ENCODE measurements around the gene ERBB2. TPM values are rescaled to one million over a fixed set of nuclear protein-coding genes. Genes with fewer than 3 reads are reported as not detected.
"Not testable (repeated sequence)": the region's sequence is repeated elsewhere in the genome, so short reads cannot be mapped to it uniquely, and the experiment has no call there.

ERBB2 gene
- total RNA-seq, 2 experiments from 2014 or later = 6.4 to 6.6 TPM

GRCh38 chr17:39696731-39697130 is 3.1 kb upstream of the ERBB2 start:
- Mint-ChIP-seq H3K4me1 (peaks cover 8% of the 10 kb centered on the region), H3K27ac (no peak overlapping the region), H3K36me3 (peaks cover 6% of the 10 kb centered on the region), H3K9me3 (no peaks in the 10 kb centered on the region), H3K4me3 (no peak overlapping the region), H3K27me3 (peaks cover 35% of the 10 kb centered on the region)
- no peak for ATAC-seq (ENCODE audit: low read depth)
- POLR2A ChIA-PET = interaction anchor here (1.3 kb wide), 1 partner anchor 10 kb away, joined by 3 read pairs; no protein-coding TSS in a partner anchor
- DNase-seq = no peak

DNA sequence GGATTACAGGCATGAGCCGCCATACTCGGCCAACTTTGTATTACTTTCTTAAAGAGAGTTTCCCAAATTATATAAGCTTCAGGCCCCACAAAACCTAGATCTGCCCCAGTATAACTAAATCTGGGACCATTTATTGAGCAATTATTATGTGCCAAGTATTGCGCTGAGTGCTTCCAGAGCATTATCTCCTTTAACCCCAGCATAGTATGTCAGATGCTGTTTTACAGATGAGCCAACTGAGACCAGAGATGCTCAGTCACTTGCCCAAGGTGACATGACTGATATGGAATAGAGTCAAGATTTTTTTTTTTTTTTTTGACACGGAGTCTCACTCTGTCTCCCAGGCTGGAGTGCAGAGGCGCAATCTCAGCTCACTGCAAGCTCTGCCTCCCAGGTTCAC is 1.9 kb upstream of the ERBB2 start:
- Mint-ChIP-seq H3K27me3 (peaks cover 44% of the 10 kb centered on the region), H3K27ac (no peak overlapping the region), H3K4me3 (no peak overlapping the region), H3K36me3 (peaks cover 6% of the 10 kb centered on the region), H3K9me3 (no peaks in the 10 kb centered on the region), H3K4me1 (peaks cover 8% of the 10 kb centered on the region)
- no peak for DNase-seq
- POLR2A ChIA-PET = no interaction called here
- no peak for ATAC-seq (ENCODE audit: low read depth)

GRCh38 chr17:39699157-39699817 is 577 bp upstream of the ERBB2 start:
- DNase-seq; H3K4me1 Mint-ChIP-seq; H3K9me3 Mint-ChIP-seq; H3K36me3 Mint-ChIP-seq; H3K27ac Mint-ChIP-seq; ATAC-seq (ENCODE audit: low read depth): not testable (repeated sequence)
- peaks cover 44% of the 10 kb centered on the region for H3K27me3 Mint-ChIP-seq
- POLR2A ChIA-PET = interaction anchor here (1.1 kb wide), 1 partner anchor 11 kb away, joined by 3 read pairs; the partner anchor contains the start of gene PGAP3
- H3K4me3 Mint-ChIP-seq = peak overlapping the region; percentile 61

GRCh38 chr17:39700148-39700987 is 504 bp downstream of the ERBB2 start:
- DNase-seq = no peak
- POLR2A ChIA-PET = interaction anchor here (1.1 to 1.3 kb wide), 2 partner anchors 13 to 16 kb away, joined by 3 read pairs; partner anchors contain the start of gene PGAP3
- Mint-ChIP-seq H3K4me1 (peaks cover 8% of the 10 kb centered on the region), H3K27me3 (peaks cover 44% of the 10 kb centered on the region), H3K27ac (no peak overlapping the region), H3K36me3 (peaks cover 4% of the 10 kb centered on the region), H3K9me3 (no peaks in the 10 kb centered on the region), H3K4me3 (no peak overlapping the region)
- ATAC-seq (ENCODE audit: low read depth) = no peak

GRCh38 chr17:39701012-39701783 is 1.3 kb downstream of the ERBB2 start:
- Mint-ChIP-seq H3K27ac (no peak overlapping the region), H3K9me3 (no peaks in the 10 kb centered on the region), H3K27me3 (peaks cover 44% of the 10 kb centered on the region), H3K4me3 (peak overlapping the region; percentile 30), H3K4me1 (peaks cover 8% of the 10 kb centered on the region), H3K36me3 (peaks cover 4% of the 10 kb centered on the region)
- ATAC-seq (ENCODE audit: low read depth) (no peak), DNase-seq (no peak)
- POLR2A ChIA-PET = interaction anchor here (1.3 kb wide), 1 partner anchor 17 kb away, joined by 3 read pairs; no protein-coding TSS in a partner anchor

DNA sequence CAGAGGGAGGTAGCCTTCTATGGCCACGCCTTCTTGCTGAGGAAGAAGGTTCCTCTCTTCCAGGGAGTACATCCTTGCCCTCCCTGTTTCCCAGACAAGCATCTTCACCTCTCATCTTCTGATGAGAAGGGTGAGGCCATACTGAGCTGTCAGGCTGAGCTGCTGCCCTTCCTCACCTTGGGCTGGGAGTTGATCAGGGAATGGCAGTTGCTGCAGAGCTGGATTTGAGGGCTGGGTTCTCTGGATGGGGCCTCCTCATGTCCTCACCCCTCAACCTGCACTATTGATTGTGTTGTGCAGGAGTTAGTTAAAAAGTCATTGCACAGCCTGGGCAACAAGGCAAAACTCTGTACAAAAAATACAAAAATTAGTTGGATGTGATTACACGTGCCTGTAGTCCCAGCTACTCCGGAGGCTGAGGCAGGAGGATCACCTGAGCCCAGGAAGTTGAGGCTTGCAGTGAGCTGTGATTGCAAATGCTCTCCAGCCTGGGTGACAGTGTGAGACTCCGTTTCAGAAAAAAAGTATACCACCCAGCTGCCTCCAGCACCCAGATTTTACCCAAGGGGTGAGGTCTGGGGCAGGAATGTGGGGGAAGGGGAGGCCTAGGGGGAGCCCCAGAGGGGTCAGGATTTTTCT is 2.0 kb downstream of the ERBB2 start:
- Mint-ChIP-seq H3K9me3 (no peaks in the 10 kb centered on the region), H3K4me3 (no peak overlapping the region), H3K27me3 (peaks cover 44% of the 10 kb centered on the region), H3K36me3 (peaks cover 4% of the 10 kb centered on the region), H3K4me1 (peaks cover 11% of the 10 kb centered on the region), H3K27ac (no peak overlapping the region)
- ATAC-seq (ENCODE audit: low read depth) (no peak), DNase-seq (no peak)
- POLR2A ChIA-PET = no interaction called here

DNA sequence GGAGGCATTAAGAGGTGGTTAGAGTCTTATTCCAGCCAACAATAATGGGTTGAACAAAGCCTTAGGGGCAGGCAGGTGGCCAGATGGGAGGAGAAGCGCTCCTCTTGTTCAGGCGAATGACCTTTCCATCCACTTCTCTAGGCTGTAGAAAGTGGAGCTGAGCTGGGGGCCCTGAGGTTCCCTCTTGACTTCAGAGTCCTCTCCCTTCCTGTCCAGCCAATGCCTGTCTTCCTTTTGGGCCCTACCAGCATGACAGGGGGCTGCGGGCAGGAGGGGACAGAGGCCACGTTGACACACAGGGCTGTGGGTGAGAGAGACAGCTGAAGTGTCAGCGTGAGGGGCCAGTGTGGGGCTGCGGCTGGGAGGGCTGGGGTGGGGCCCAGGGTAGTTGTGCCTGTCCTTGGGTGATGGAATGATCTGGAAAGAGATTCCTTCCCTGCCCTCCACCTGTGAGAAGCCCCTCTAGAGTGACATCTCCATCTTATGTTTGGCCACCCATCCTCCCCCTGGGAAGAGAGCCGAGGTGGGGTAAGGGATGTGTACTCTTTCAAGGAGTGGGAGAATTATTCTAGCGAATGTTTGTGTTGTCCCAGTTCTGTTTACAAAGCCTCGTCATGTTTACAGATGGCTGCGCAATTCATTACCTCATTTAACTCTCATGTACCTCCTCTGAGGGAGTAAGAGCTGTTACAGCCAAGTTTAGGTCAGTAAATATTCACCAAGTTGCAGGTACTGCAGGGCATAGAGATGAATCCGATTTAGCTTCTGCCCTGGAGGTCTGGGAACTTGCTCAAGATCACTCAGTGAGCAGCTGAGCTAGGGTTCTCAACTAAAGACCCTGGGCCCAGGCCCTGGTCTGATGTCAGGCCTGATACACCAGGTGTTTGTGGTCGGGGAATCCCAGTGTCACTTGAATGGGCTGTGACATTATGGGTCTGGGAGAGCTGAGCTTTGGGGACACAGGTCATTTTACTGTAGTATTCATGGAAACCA is 3.3 kb downstream of the ERBB2 start:
- no peak for DNase-seq
- no peak overlapping the region for H3K27ac Mint-ChIP-seq
- no peaks in the 10 kb centered on the region for H3K9me3 Mint-ChIP-seq
- no peak for ATAC-seq (ENCODE audit: low read depth)
- POLR2A ChIA-PET = interaction anchor here (1.4 kb wide), 1 partner anchor 14 kb away, joined by 5 read pairs; no protein-coding TSS in a partner anchor
- peaks cover 17% of the 10 kb centered on the region for H3K4me1 Mint-ChIP-seq
- H3K4me3 Mint-ChIP-seq = no peak overlapping the region
- H3K27me3 Mint-ChIP-seq = peaks cover 39% of the 10 kb centered on the region
- peaks cover 4% of the 10 kb centered on the region for H3K36me3 Mint-ChIP-seq

DNA sequence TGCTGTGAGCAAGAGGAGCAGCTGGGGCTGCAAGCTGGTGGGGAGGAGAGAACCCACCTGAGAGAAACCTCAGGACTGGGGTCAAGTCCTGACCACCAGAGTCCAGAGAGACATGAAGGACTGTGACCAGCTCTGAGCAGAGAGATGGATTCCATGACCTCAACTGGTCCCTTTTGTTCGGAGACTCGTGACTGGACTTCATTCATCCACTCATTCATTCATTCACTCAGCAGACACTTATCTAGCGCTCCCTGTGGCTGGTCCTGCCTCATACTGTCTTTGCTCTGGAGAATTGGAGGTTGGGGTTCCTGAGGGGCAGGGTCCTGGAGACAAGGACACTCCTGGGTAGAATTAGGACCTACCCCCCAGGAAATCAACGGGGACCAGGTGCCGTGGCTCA is 4.0 kb downstream of the ERBB2 start:
- no peak for DNase-seq
- no peak overlapping the region for H3K27ac Mint-ChIP-seq
- H3K36me3 Mint-ChIP-seq = peaks cover 4% of the 10 kb centered on the region
- no peak for ATAC-seq (ENCODE audit: low read depth)
- peaks cover 33% of the 10 kb centered on the region for H3K27me3 Mint-ChIP-seq
- peaks cover 17% of the 10 kb centered on the region for H3K4me1 Mint-ChIP-seq
- no peak overlapping the region for H3K4me3 Mint-ChIP-seq
- no peaks in the 10 kb centered on the region for H3K9me3 Mint-ChIP-seq
- POLR2A ChIA-PET = interaction anchor here (1.4 kb wide), 1 partner anchor 15 kb away, joined by 5 read pairs; no protein-coding TSS in a partner anchor

DNA sequence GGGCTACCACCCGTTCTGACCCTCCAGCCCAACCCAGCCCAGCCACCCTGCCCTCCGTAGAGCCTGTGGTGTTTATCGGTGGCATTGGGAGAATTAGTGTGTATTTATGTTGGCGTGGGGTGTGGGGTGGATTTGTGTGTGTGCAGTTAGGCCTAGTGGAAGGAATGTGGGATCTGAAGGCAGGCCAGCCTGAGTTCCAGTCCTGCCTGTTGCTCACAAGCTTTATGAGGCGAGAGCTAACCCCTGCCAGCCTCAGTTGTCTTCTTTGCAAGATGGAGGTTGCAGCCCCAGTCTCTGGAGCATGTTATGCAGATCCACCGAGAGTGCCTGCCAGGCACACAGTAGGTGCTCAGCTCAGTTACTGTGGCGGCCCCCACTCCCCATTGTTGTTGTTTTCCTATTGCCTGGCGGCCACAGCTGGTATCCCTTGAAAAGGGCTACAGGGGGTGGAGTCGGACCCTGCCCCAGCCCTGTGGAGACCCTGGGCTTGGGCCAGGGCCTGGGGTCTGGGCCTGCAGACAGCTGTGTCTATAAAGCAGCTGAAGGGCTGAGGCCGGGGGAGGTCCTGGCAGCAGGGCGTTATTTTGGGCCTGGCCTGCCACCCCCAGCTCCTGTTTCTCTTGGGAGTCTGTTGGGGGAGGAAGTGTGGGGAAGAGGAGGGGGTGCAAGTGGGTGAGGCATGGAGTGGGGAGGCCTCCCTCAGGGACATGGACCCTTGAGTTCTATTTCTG is 5.1 kb downstream of the ERBB2 start:
- ATAC-seq (ENCODE audit: low read depth) (no peak), DNase-seq (no peak)
- no peak overlapping the region for H3K27ac Mint-ChIP-seq
- no peaks in the 10 kb centered on the region for H3K9me3 Mint-ChIP-seq
- H3K4me1 Mint-ChIP-seq = peaks cover 13% of the 10 kb centered on the region
- POLR2A ChIA-PET = no interaction called here
- H3K36me3 Mint-ChIP-seq = no peaks in the 10 kb centered on the region
- peaks cover 23% of the 10 kb centered on the region for H3K27me3 Mint-ChIP-seq
- no peak overlapping the region for H3K4me3 Mint-ChIP-seq

GRCh38 chr17:39705786-39706348 is 6.0 kb downstream of the ERBB2 start:
- Mint-ChIP-seq H3K4me3 (no peak overlapping the region), H3K27ac (no peak overlapping the region), H3K4me1 (peaks cover 13% of the 10 kb centered on the region), H3K9me3 (no peaks in the 10 kb centered on the region), H3K27me3 (peaks cover 17% of the 10 kb centered on the region), H3K36me3 (no peaks in the 10 kb centered on the region)
- ATAC-seq (ENCODE audit: low read depth) (no peak), DNase-seq (no peak)
- POLR2A ChIA-PET = interaction anchor here (1.0 kb wide), 1 partner anchor 10 kb away, joined by 3 read pairs; no protein-coding TSS in a partner anchor

DNA sequence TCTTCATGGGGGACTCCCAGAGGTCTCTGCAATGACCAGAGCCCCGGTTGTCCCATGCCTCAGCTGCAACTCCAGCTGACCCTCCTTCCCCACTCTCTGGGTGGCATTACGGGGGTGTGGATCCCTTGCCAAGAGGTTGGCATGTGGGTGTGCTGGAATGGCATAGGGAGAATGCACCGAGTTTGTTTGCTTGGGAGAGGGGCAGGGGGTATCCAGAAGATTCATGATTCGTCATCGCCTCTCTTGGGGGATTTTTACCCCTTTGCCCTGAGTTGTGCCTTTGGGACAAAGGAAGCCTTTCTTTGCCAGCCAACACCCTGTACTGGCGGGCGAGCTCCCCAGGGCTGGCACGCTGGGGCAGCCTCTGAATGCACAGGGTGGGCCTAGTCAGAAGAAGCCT is 6.5 kb downstream of the ERBB2 start:
- POLR2A ChIA-PET = interaction anchor here (1.0 kb wide), 1 partner anchor 10 kb away, joined by 3 read pairs; no protein-coding TSS in a partner anchor
- H3K9me3 Mint-ChIP-seq = no peaks in the 10 kb centered on the region
- H3K27me3 Mint-ChIP-seq = peaks cover 12% of the 10 kb centered on the region
- DNase-seq = no peak
- ATAC-seq (ENCODE audit: low read depth) = no peak
- H3K36me3 Mint-ChIP-seq = no peaks in the 10 kb centered on the region
- no peak overlapping the region for H3K4me3 Mint-ChIP-seq
- H3K27ac Mint-ChIP-seq = no peak overlapping the region
- peaks cover 8% of the 10 kb centered on the region for H3K4me1 Mint-ChIP-seq
